SK-MEL-5 (cell line): Measurements from ENCODE around the gene HCRT. TPM values are rescaled to one million over a fixed set of nuclear protein-coding genes. Genes with fewer than 3 reads are reported as not detected.

Experiments used
- total RNA-seq: library from RNA; depleted of rRNA; stranded (reverse); fragments of >200 nt; shearing (Covaris generic); gene quantifications from 2 replicates; pipeline ENCODE4 v1.2.3, GENCODE V29; 2014; rRNA removed

HCRT gene
- total RNA-seq, 1 experiment from 2014 or later = not detected

Other genes starting within 250 kb of the HCRT start
- 103 and 104 TPM in 2 replicates for gene CNP, start 218.7 kb downstream of the HCRT start, total RNA-seq
- gene DNAJC7, start 168.0 kb downstream of the HCRT start, total RNA-seq = 81.1 and 85.9 TPM in 2 replicates
- 25.8 and 32.6 TPM in 2 replicates for gene NKIRAS2, start 165.4 kb downstream of the HCRT start, total RNA-seq
- 0.40 and 0.85 TPM in 2 replicates for gene C17orf113, start 134.9 kb downstream of the HCRT start, total RNA-seq
- gene ZNF385C, start 87.0 kb downstream of the HCRT start, total RNA-seq = 0.19 and 0.45 TPM in 2 replicates
- gene DHX58, start 72.7 kb downstream of the HCRT start, total RNA-seq = 5.8 and 7.0 TPM in 2 replicates
- gene KAT2A, start 64.1 kb downstream of the HCRT start, total RNA-seq = 12.9 and 14.7 TPM in 2 replicates
- not detected in 2 replicates for gene HSPB9, start 62.6 kb downstream of the HCRT start, total RNA-seq
- gene RAB5C, start 30.5 kb downstream of the HCRT start, total RNA-seq = 166 and 195 TPM in 2 replicates
- gene KCNH4, start 4.3 kb downstream of the HCRT start, total RNA-seq = 0.18 and 0.24 TPM in 2 replicates
- 24.7 and 28.4 TPM in 2 replicates for gene GHDC, start 9.0 kb upstream of the HCRT start, total RNA-seq
- gene STAT5B, start 90.9 kb upstream of the HCRT start, total RNA-seq = 33.4 and 37.2 TPM in 2 replicates
- gene STAT5A, start 103.0 kb upstream of the HCRT start, total RNA-seq = 2.9 and 3.5 TPM in 2 replicates
- 99.5 and 103 TPM in 2 replicates for gene STAT3, start 203.0 kb upstream of the HCRT start, total RNA-seq
- 10.0 and 11.2 TPM in 2 replicates for gene CAVIN1, start 237.8 kb upstream of the HCRT start, total RNA-seq